Camera-type eye (tissue), 1 donor: ENCODE data around the gene MICAL3. TPM values are rescaled to one million over a fixed set of nuclear protein-coding genes. Genes with fewer than 3 reads are reported as not detected.

Source experiments
- total RNA-seq: library from RNA; depleted of rRNA; stranded (reverse); fragments of >200 nt; gene quantifications from one replicate; pipeline ENCODE4 v1.2.3, GENCODE V29; 2014

Gene MICAL3
- 50.0 TPM for total RNA-seq

GRCh38 chr22:18024276-18024939, at the start of gene MICAL3:
MICAL3 (minus strand) TSS chr22:18024561; CDS start chr22:17906812, 117,749 bp downstream.

GRCh38 chr22:17774206-17774925, 250.0 kb downstream of the MICAL3 start, which contains the start of gene BID:
BID (minus strand) TSS chr22:17774469; CDS start chr22:17750116, 24,353 bp downstream.

Other genes starting within 250 kb of the MICAL3 start
- 27.5 TPM for gene PEX26, start 53.4 kb upstream of the MICAL3 start, total RNA-seq
- 4.9 TPM for gene TUBA8, start 86.2 kb upstream of the MICAL3 start, total RNA-seq
- gene USP18, start 125.6 kb upstream of the MICAL3 start, total RNA-seq = 4.3 TPM